ENCODE data around the gene ELOVL2. TPM values are rescaled to one million over a fixed set of nuclear protein-coding genes. Genes with fewer than 3 reads are reported as not detected.
"Not testable (repeated sequence)": the region's sequence is repeated elsewhere in the genome, so short reads cannot be mapped to it uniquely, and the experiment has no call there.

Gene ELOVL2
- polyA plus RNA-seq, 3 donors: not detected

- TF ChIP-seq CTCF (IDR thresholded peaks at IDR 0.05): no peak
- 100% methylated on average over 2 of the region's 10 CpGs for WGBS (ENCODE audit: insufficient coverage)
- DNase-seq: no peak
These were observed 36.1 kb downstream of the ELOVL2 start for GRCh38 chr6:11007715-11008608.

GRCh38 chr6:11006061-11006460, 38.0 kb downstream of the ELOVL2 start:
- Histone ChIP-seq H3K27me3 (ENCODE audit: control insufficient read depth in 2 of 2, insufficient read depth in 2 of 2, low read length in 2 of 2) (peaks cover 0 to 3% of the 10 kb centered on the region in 2 donors), H2AFZ (ENCODE audit: insufficient read depth, low read depth, low read length, poor library complexity, severe bottlenecking) (no peak overlapping the region), H3K36me3 (replicated peaks in 1 of 2; ENCODE audit: control insufficient read depth in 1 of 2, insufficient read depth in 2 of 2, low read length in 2 of 2) (no peaks in the 10 kb centered on the region), H3K79me2 (ENCODE audit: insufficient read depth, low read length) (no peaks in the 10 kb centered on the region), H3K4me1 (ENCODE audit: control insufficient read depth in 1 of 2, insufficient read depth in 2 of 2, low read length in 2 of 2) (no peaks in the 10 kb centered on the region), H4K20me1 (ENCODE audit: insufficient read depth, low read length) (no peaks in the 10 kb centered on the region), H3K4me3 (replicated peaks in 1 of 3; ENCODE audit: low read depth in 2 of 3, low read length in 3 of 3) (no peak overlapping the region), H3K27ac (ENCODE audit: low read depth in 1 of 2, low read length in 2 of 2) (no peak overlapping the region), H3K9me3 (replicated peaks in 1 of 2; ENCODE audit: control insufficient read depth in 1 of 2, insufficient read depth in 1 of 2, low read length in 2 of 2) (no peaks in the 10 kb centered on the region), H3K9ac (ENCODE audit: insufficient read depth, low read length, poor library complexity, severe bottlenecking) (no peak overlapping the region), H3K4me2 (replicated peaks; ENCODE audit: extremely low read depth, low read length, poor library complexity, severe bottlenecking) (no peak overlapping the region)
- WGBS (ENCODE audit: insufficient coverage): 100% methylated on average over 1 of the region's 4 CpGs
- Mint-ChIP-seq H3K27me3 (ENCODE audit: low read depth in 3 of 3) (peaks cover 3 to 10% (median 9%) of the 10 kb centered on the region in 3 donors), H3K9me3 (peaks cover 0 to 7% (median 0%) of the 10 kb centered on the region in 7 donors), H3K4me1 (no peaks in the 10 kb centered on the region), H3K27ac (peak overlapping the region in 1 of 7 donors; percentile 53), H3K36me3 (no peaks in the 10 kb centered on the region), H3K4me3 (no peak overlapping the region)
- intact Hi-C loops (cut with micrococcal nuclease): no loop called here
- DNase-seq: no peak
- TF ChIP-seq CTCF (IDR thresholded peaks at IDR 0.05): no peak

More at GRCh38 chr6:11007715-11008608, 36.1 kb downstream of the ELOVL2 start:
- Mint-ChIP-seq H3K9me3 (peaks cover 0 to 7% (median 0%) of the 10 kb centered on the region in 7 donors), H3K4me3 (no peak overlapping the region), H3K27me3 (ENCODE audit: low read depth in 3 of 3) (peaks cover 5 to 9% (median 8%) of the 10 kb centered on the region in 3 donors), H3K27ac (no peak overlapping the region), H3K4me1 (no peaks in the 10 kb centered on the region), H3K36me3 (no peaks in the 10 kb centered on the region)
- no peaks in the 10 kb centered on the region for H3K79me2 ChIP-seq (ENCODE audit: insufficient read depth, low read length)
- no peaks in the 10 kb centered on the region for H3K4me1 ChIP-seq (ENCODE audit: control insufficient read depth in 1 of 2, insufficient read depth in 2 of 2, low read length in 2 of 2)
- H2AFZ ChIP-seq (ENCODE audit: insufficient read depth, low read depth, low read length, poor library complexity, severe bottlenecking): no peak overlapping the region
- no peak overlapping the region for H3K4me2 ChIP-seq (replicated peaks; ENCODE audit: extremely low read depth, low read length, poor library complexity, severe bottlenecking)
- H3K36me3 ChIP-seq (replicated peaks in 1 of 2; ENCODE audit: control insufficient read depth in 1 of 2, insufficient read depth in 2 of 2, low read length in 2 of 2): no peaks in the 10 kb centered on the region
- intact Hi-C loops (cut with micrococcal nuclease): no loop called here
- no peak overlapping the region for H3K4me3 ChIP-seq (replicated peaks in 1 of 3; ENCODE audit: low read depth in 2 of 3, low read length in 3 of 3)
- H3K27ac ChIP-seq (ENCODE audit: low read depth in 1 of 2, low read length in 2 of 2): no peak overlapping the region
- no peaks in the 10 kb centered on the region for H3K9me3 ChIP-seq (replicated peaks in 1 of 2; ENCODE audit: control insufficient read depth in 1 of 2, insufficient read depth in 1 of 2, low read length in 2 of 2)
- H4K20me1 ChIP-seq (ENCODE audit: insufficient read depth, low read length): no peaks in the 10 kb centered on the region
- no peak overlapping the region for H3K9ac ChIP-seq (ENCODE audit: insufficient read depth, low read length, poor library complexity, severe bottlenecking)
- peaks cover 0 to 2% of the 10 kb centered on the region in 2 donors for H3K27me3 ChIP-seq (ENCODE audit: control insufficient read depth in 2 of 2, insufficient read depth in 2 of 2, low read length in 2 of 2)

GRCh38 chr6:11003297-11003696, 40.8 kb downstream of the ELOVL2 start:
- H3K27me3 ChIP-seq (ENCODE audit: control insufficient read depth in 2 of 2, insufficient read depth in 2 of 2, low read length in 2 of 2); H3K27ac ChIP-seq (ENCODE audit: low read depth in 1 of 2, low read length in 2 of 2); H3K9ac ChIP-seq (ENCODE audit: insufficient read depth, low read length, poor library complexity, severe bottlenecking); H3K4me1 Mint-ChIP-seq; H3K4me2 ChIP-seq (replicated peaks; ENCODE audit: extremely low read depth, low read length, poor library complexity, severe bottlenecking); H3K4me3 ChIP-seq (replicated peaks in 1 of 3; ENCODE audit: low read depth in 2 of 3, low read length in 3 of 3); H3K9me3 Mint-ChIP-seq; H3K4me3 Mint-ChIP-seq; H3K4me1 ChIP-seq (ENCODE audit: control insufficient read depth in 1 of 2, insufficient read depth in 2 of 2, low read length in 2 of 2); H3K9me3 ChIP-seq (replicated peaks in 1 of 2; ENCODE audit: control insufficient read depth in 1 of 2, insufficient read depth in 1 of 2, low read length in 2 of 2); H3K79me2 ChIP-seq (ENCODE audit: insufficient read depth, low read length); DNase-seq; intact Hi-C loops (cut with micrococcal nuclease); H3K36me3 ChIP-seq (replicated peaks in 1 of 2; ENCODE audit: control insufficient read depth in 1 of 2, insufficient read depth in 2 of 2, low read length in 2 of 2); H4K20me1 ChIP-seq (ENCODE audit: insufficient read depth, low read length); H3K36me3 Mint-ChIP-seq; H3K27ac Mint-ChIP-seq; H2AFZ ChIP-seq (ENCODE audit: insufficient read depth, low read depth, low read length, poor library complexity, severe bottlenecking): not testable (repeated sequence)
- H3K27me3 Mint-ChIP-seq (ENCODE audit: low read depth in 3 of 3): peaks cover 3 to 10% (median 5%) of the 10 kb centered on the region in 3 donors
- no CpG with 5 or more reads among the region's 5 CpGs for WGBS (ENCODE audit: insufficient coverage)
